CD14-positive monocyte (primary cell): ENCODE data around the gene PER3. TPM values are rescaled to one million over a fixed set of nuclear protein-coding genes. Genes with fewer than 3 reads are reported as not detected.

Source experiments
- DNase-seq, 3 donors: peaks; one replicate each; pipeline ENCODE4 v3.0.0-alpha.2; 2011 to 2022
- H2AFZ ChIP-seq: 2 replicates; pipeline ENCODE4 v1.6.0; 2012; ENCODE audit warnings: mild to moderate bottlenecking, low read depth, low read length, inconsistent platforms; ENCODE audit not compliant: insufficient read depth, poor library complexity, severe bottlenecking
- H3K27ac ChIP-seq, 2 donors: 1 replicate in 1 of 2; 2 replicates in 1 of 2; pipeline ENCODE4 v1.5.1; 2012 to 2013; ENCODE audit warnings: low read length in 2 of 2, control low read depth in 1 of 2, inconsistent platforms in 1 of 2, low read depth in 1 of 2, mild to moderate bottlenecking in 1 of 2
- H3K27me3 ChIP-seq, 2 donors: one replicate each; pipeline versions ENCODE4 v1.6.0 to v1.6.1; 2011 to 2013; ENCODE audit warnings: low read length in 2 of 2; ENCODE audit not compliant: control insufficient read depth in 2 of 2, insufficient read depth in 2 of 2
- H3K36me3 ChIP-seq, 2 donors: replicated peaks in 1 of 2; 1 replicate in 1 of 2; 2 replicates in 1 of 2; pipeline versions ENCODE4 v1.5.1 to v1.6.1; 2012 to 2013; ENCODE audit warnings: low read length in 2 of 2, control low read depth in 1 of 2, inconsistent platforms in 1 of 2, mild to moderate bottlenecking in 1 of 2; ENCODE audit not compliant: insufficient read depth in 2 of 2, control insufficient read depth in 1 of 2
- H3K4me1 ChIP-seq, 2 donors: 1 replicate in 1 of 2; 2 replicates in 1 of 2; pipeline versions ENCODE4 v1.5.1 to v1.6.1; 2012 to 2013; ENCODE audit warnings: low read length in 2 of 2, control low read depth in 1 of 2, inconsistent platforms in 1 of 2, mild to moderate bottlenecking in 1 of 2, moderate library complexity in 1 of 2; ENCODE audit not compliant: insufficient read depth in 2 of 2, control insufficient read depth in 1 of 2
- H3K4me2 ChIP-seq: replicated peaks from 2 replicates; pipeline ENCODE3; 2012; ENCODE audit warnings: low read length, moderate library complexity, mild to moderate bottlenecking; ENCODE audit not compliant: poor library complexity, severe bottlenecking; ENCODE audit errors: extremely low read depth
- H3K4me3 ChIP-seq, 3 experiments: fragments of 200-600 bp in 1 of 3; sonication (generic) in 1 of 3; replicated peaks in 1 of 3; 1 replicate in 2 of 3; 2 replicates in 1 of 3; pipeline ENCODE4 v1.5.1; 2011 to 2013; ENCODE audit warnings: low read length in 3 of 3, mild to moderate bottlenecking in 3 of 3, control low read depth in 2 of 3, low read depth in 2 of 3, inconsistent platforms in 1 of 3, moderate library complexity in 1 of 3
- H3K79me2 ChIP-seq: 2 replicates; pipeline ENCODE4 v1.6.0; 2012; ENCODE audit warnings: mild to moderate bottlenecking, control low read depth, inconsistent platforms, low read length, moderate library complexity; ENCODE audit not compliant: insufficient read depth
- H3K9ac ChIP-seq: 2 replicates; pipeline ENCODE4 v1.6.0; 2017; ENCODE audit warnings: low read length, mild to moderate bottlenecking; ENCODE audit not compliant: insufficient read depth, poor library complexity, severe bottlenecking
- H3K9me3 ChIP-seq, 2 donors: replicated peaks in 1 of 2; 1 replicate in 1 of 2; 2 replicates in 1 of 2; pipeline versions ENCODE4 v1.5.1 to v1.6.1; 2012 to 2013; ENCODE audit warnings: low read length in 2 of 2, control low read depth in 1 of 2; ENCODE audit not compliant: control insufficient read depth in 1 of 2, insufficient read depth in 1 of 2
- H4K20me1 ChIP-seq: 2 replicates; pipeline ENCODE4 v1.6.0; 2012; ENCODE audit warnings: mild to moderate bottlenecking, low read length, control low read depth, moderate library complexity; ENCODE audit not compliant: insufficient read depth
- H3K27ac Mint-ChIP-seq, 7 donors: one replicate each; pipeline ENCODE4 v1.8.0; 2020; ENCODE audit warnings: mild to moderate bottlenecking in 7 of 7, mixed read lengths in 7 of 7, moderate library complexity in 6 of 7, inconsistent platforms in 2 of 7
- H3K27me3 Mint-ChIP-seq, 3 donors: one replicate each; pipeline ENCODE4 v1.8.0; 2021 to 2022; ENCODE audit warnings: low read depth in 3 of 3, mild to moderate bottlenecking in 3 of 3, mixed read lengths in 3 of 3, moderate library complexity in 3 of 3, inconsistent platforms in 1 of 3
- H3K36me3 Mint-ChIP-seq, 2 donors: one replicate each; pipeline ENCODE4 v1.8.0; 2020; ENCODE audit warnings: mixed read lengths in 2 of 2, inconsistent platforms in 1 of 2, mild to moderate bottlenecking in 1 of 2
- H3K4me1 Mint-ChIP-seq: one replicate; pipeline ENCODE4 v1.8.0; 2020; ENCODE audit warnings: mild to moderate bottlenecking, mixed read lengths
- H3K4me3 Mint-ChIP-seq, 2 donors: one replicate each; pipeline ENCODE4 v1.8.0; 2020; ENCODE audit warnings: mild to moderate bottlenecking in 2 of 2, mixed read lengths in 2 of 2, moderate library complexity in 1 of 2
- H3K9me3 Mint-ChIP-seq, 7 donors: one replicate each; pipeline ENCODE4 v1.8.0; 2020 to 2022; ENCODE audit warnings: mixed read lengths in 7 of 7, mild to moderate bottlenecking in 6 of 7, moderate library complexity in 6 of 7, inconsistent platforms in 2 of 7
- WGBS: methylation state at CpG from one replicate; pipeline ENCODE4 v1.1.5; 2013; ENCODE audit warnings: missing lambda C conversion rate; ENCODE audit not compliant: insufficient coverage; 5-methylcytosine and 5-hydroxymethylcytosine counted together
- intact Hi-C, 2 donors: fragments of 100-400 bp; cut with micrococcal nuclease; formaldehyde crosslinking; loops; one replicate each; pipeline versions ENCODE4 v1.15.0 to v1.15.1; 2023
- polyA plus RNA-seq, 3 donors: library from polyadenylated mRNA; depleted of rRNA in 1 of 3; unstranded in 2 of 3; stranded (reverse) in 1 of 3; fragments of 300-500 nt in 2 of 3; fragments of >200 nt in 1 of 3; fragmentation: Illumina TruSeq in 2 of 3; gene quantifications; 1 replicate in 2 of 3; 2 replicates in 1 of 3; pipeline ENCODE4 v1.2.3, GENCODE V29; 2012 to 2021
- TF ChIP-seq, protein P1 (sequence below): fragments of 200-600 bp; IDR thresholded peaks from one replicate; pipeline ENCODE4 v1.8.0; 2022; ENCODE audit warnings: antibody characterized with exemption, mild to moderate bottlenecking

The PER3 gene
- polyA plus RNA-seq, 3 donors: 0.46 to 2.3 (median 2.0) TPM

- 36% methylated on average over 12 of the region's 15 CpGs for WGBS
- peak overlapping the region; percentile 55 for H2AFZ ChIP-seq
- TF ChIP-seq, protein P1, sequence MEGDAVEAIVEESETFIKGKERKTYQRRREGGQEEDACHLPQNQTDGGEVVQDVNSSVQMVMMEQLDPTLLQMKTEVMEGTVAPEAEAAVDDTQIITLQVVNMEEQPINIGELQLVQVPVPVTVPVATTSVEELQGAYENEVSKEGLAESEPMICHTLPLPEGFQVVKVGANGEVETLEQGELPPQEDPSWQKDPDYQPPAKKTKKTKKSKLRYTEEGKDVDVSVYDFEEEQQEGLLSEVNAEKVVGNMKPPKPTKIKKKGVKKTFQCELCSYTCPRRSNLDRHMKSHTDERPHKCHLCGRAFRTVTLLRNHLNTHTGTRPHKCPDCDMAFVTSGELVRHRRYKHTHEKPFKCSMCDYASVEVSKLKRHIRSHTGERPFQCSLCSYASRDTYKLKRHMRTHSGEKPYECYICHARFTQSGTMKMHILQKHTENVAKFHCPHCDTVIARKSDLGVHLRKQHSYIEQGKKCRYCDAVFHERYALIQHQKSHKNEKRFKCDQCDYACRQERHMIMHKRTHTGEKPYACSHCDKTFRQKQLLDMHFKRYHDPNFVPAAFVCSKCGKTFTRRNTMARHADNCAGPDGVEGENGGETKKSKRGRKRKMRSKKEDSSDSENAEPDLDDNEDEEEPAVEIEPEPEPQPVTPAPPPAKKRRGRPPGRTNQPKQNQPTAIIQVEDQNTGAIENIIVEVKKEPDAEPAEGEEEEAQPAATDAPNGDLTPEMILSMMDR: no peak
These were observed 72.3 kb downstream of the PER3 start for GRCh38 chr1:7856345-7856744.

GRCh38 chr1:7857000-7857399 lies 72.9 kb downstream of the PER3 start:
- Histone ChIP-seq H3K36me3 (no peaks in the 10 kb centered on the region), H4K20me1 (no peaks in the 10 kb centered on the region), H3K9me3 (no peaks in the 10 kb centered on the region), H3K4me1 (peaks cover 4 to 10% of the 10 kb centered on the region in 2 donors), H3K27ac (no peak overlapping the region), H2AFZ (no peak overlapping the region), H3K4me2 (no peak overlapping the region), H3K27me3 (no peaks in the 10 kb centered on the region), H3K79me2 (no peaks in the 10 kb centered on the region), H3K9ac (no peak overlapping the region), H3K4me3 (no peak overlapping the region)
- intact Hi-C loops: no loop called here
- no peak overlapping the region for H3K4me3 Mint-ChIP-seq
- H3K27me3 Mint-ChIP-seq: peaks cover 2 to 13% (median 7%) of the 10 kb centered on the region in 3 donors
- H3K36me3 Mint-ChIP-seq: no peaks in the 10 kb centered on the region
- WGBS: 68% methylated on average over 2 of the region's 2 CpGs
- peaks cover 5% of the 10 kb centered on the region for H3K4me1 Mint-ChIP-seq
- TF ChIP-seq, protein P1: no peak
- peak overlapping the region in 1 of 7 donors; percentile 37 for H3K27ac Mint-ChIP-seq
- peaks cover 0 to 2% (median 0%) of the 10 kb centered on the region in 7 donors for H3K9me3 Mint-ChIP-seq
- no peak for DNase-seq

More at GRCh38 chr1:7856345-7856744, 72.3 kb downstream of the PER3 start:
- Mint-ChIP-seq H3K27ac (peak overlapping the region in 2 of 7 donors; percentile 3 to 66), H3K4me1 (peaks cover 5% of the 10 kb centered on the region), H3K36me3 (no peaks in the 10 kb centered on the region), H3K27me3 (peaks cover 2 to 14% (median 8%) of the 10 kb centered on the region in 3 donors), H3K9me3 (peaks cover 0 to 2% (median 0%) of the 10 kb centered on the region in 7 donors), H3K4me3 (peak overlapping the region in 1 of 2 donors; percentile 85)
- Histone ChIP-seq H3K27ac (no peak overlapping the region), H3K9ac (no peak overlapping the region), H3K36me3 (no peaks in the 10 kb centered on the region), H3K4me2 (peak overlapping the region; percentile 59), H4K20me1 (no peaks in the 10 kb centered on the region), H3K4me1 (peaks cover 4 to 10% of the 10 kb centered on the region in 2 donors), H3K4me3 (peak overlapping the region in 1 of 3 experiments; percentile 20), H3K27me3 (no peaks in the 10 kb centered on the region), H3K9me3 (no peaks in the 10 kb centered on the region), H3K79me2 (no peaks in the 10 kb centered on the region)
- intact Hi-C loops: no loop called here
- DNase-seq: peak; percentile 22 to 38 (median 32)
